C4-2B (cell line): ENCODE measurements around the gene PDE5A.

Source experiments
- CTCF ChIP-seq: fragments of 450-650 bp; conservative IDR thresholded peaks from 2 replicates; pipeline ENCODE4 v1.5.1; 2017; ENCODE audit warnings: mild to moderate bottlenecking
- ZFX ChIP-seq: fragments of 450-650 bp; IDR thresholded peaks from 2 replicates; pipeline ENCODE4 v1.6.1; 2017

- no peak for TF ChIP-seq CTCF
- no peak for TF ChIP-seq ZFX
These were observed 39.2 kb upstream of the PDE5A start for GRCh38 chr4:119667802-119668201.
